GM19238 (cell line): ENCODE measurements around the gene MEGF8.

Source experiments
- DNase-seq: peaks from one replicate; pipeline ENCODE4 v3.0.0; 2011; ENCODE audit warnings: low spot score; ENCODE audit not compliant: insufficient read length

The MEGF8 gene

GRCh38 chr19:42325308-42325895 lies at the start of gene MEGF8:
Gene MEGF8 (plus strand): TSS chr19:42325635. CDS start chr19:42326244, 609 bp downstream.
- DNase-seq: peak; percentile 98

- no peak for DNase-seq
These were observed 49.2 kb upstream of the MEGF8 start for GRCh38 chr19:42276284-42276683.

GRCh38 chr19:42276821-42277220 lies 48.6 kb upstream of the MEGF8 start:
- no peak for DNase-seq

GRCh38 chr19:42277821-42278451 lies 47.5 kb upstream of the MEGF8 start:
- DNase-seq: no peak

- DNase-seq: no peak
These were observed 46.8 kb upstream of the MEGF8 start for GRCh38 chr19:42278452-42279154.

GRCh38 chr19:42279155-42279901 lies 46.1 kb upstream of the MEGF8 start:
- no peak for DNase-seq

GRCh38 chr19:42279902-42280814 lies 45.3 kb upstream of the MEGF8 start:
- DNase-seq: peak; percentile 99

- no peak for DNase-seq
These were observed 44.7 kb upstream of the MEGF8 start for GRCh38 chr19:42280815-42281145.

GRCh38 chr19:42281146-42281826 lies 44.1 kb upstream of the MEGF8 start:
- no peak for DNase-seq

- no peak for DNase-seq
These were observed 43.3 kb upstream of the MEGF8 start for GRCh38 chr19:42281827-42282762.

- no peak for DNase-seq
These were observed 42.6 kb upstream of the MEGF8 start for GRCh38 chr19:42282819-42283187.

- peak; percentile 97 for DNase-seq
These were observed 42.0 kb upstream of the MEGF8 start for GRCh38 chr19:42283188-42284065.

GRCh38 chr19:42284066-42284501 lies 41.4 kb upstream of the MEGF8 start:
- peak; percentile 86 for DNase-seq

- DNase-seq: no peak
These were observed 40.7 kb upstream of the MEGF8 start for GRCh38 chr19:42284591-42285341.

GRCh38 chr19:42285541-42285941 lies 39.9 kb upstream of the MEGF8 start:
- peak; percentile 61 for DNase-seq

- DNase-seq: no peak
These were observed 39.5 kb upstream of the MEGF8 start for GRCh38 chr19:42285988-42286348.

- peak; percentile 55 for DNase-seq
These were observed 39.0 kb upstream of the MEGF8 start for GRCh38 chr19:42286349-42287016.
